GM19025 (cell line): ENCODE data around the gene KCNAB1.

Experiments
- ATAC-seq: cut with Tn5 transposase; IDR thresholded peaks from one replicate; pipeline ENCODE4 v1.9.1; 2021; ENCODE audit warnings: mild to moderate bottlenecking, low read depth, moderate library complexity; ENCODE audit not compliant: unreplicated experiment

The KCNAB1 gene

GRCh38 chr3:156513619-156514018, 393.2 kb downstream of the KCNAB1 start:
- no peak for ATAC-seq

GRCh38 chr3:156516284-156516683, 395.9 kb downstream of the KCNAB1 start:
- ATAC-seq = no peak

DNA sequence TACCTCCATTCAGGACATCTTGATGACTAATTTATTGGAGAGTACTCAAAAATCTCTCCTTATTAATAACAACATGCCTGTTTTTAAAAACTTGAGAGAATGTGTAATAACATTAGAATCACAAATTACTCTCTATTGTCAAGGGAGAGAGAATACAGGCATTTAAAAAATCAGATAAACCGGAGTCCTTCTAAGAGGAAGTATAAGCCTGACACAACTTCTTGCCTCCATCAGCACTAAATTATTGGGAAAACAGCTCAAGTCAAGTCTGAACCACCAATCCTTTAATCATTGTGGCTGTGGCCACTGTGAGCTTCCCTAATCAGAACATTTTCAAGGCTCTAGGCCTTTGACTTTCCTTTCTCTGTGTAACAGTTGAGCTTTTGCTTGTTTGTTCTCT, 396.6 kb downstream of the KCNAB1 start:
- ATAC-seq = no peak

- no peak for ATAC-seq
Observed at GRCh38 chr3:156518726-156519125, 398.3 kb downstream of the KCNAB1 start.

DNA sequence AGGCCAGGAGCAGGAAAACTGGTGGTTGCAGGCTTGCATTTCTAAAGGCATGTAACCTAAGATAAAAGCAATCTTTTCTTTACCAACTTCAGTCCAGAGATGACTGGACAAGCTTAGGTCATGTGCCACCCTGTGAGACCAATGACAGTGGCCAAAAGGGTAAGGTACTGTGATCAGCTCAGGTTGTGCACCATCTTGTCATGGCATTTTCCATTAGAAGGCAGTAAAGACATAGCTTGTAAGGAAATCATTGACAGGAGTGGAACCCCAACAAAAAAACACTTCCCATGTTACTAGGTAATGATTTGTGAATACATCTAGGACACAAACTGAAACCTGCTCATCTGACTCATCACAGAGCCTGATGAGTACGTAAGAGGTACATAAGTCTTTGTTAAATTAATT, 399.4 kb downstream of the KCNAB1 start:
- peak; percentile 72 for ATAC-seq

GRCh38 chr3:156522673-156523072, 402.3 kb downstream of the KCNAB1 start:
- no peak for ATAC-seq

DNA sequence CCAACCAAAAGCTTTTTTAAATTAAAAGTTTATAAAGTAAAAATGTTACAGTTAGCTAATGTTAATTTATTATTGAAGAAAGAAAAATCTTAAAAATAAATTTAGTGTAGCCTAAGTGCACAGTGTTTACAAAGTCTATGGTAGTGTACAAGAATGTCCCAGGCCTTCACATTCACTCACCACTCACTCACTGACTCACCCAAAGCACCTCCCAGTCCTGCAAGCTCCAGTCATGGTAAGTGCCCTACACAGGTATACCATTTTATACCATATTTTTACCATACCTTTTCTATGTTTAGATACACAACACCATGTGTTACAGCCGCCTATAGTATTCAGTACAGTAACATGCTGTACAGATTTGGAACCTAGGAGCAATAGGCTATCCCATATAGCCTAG, 405.4 kb downstream of the KCNAB1 start:
- no peak for ATAC-seq

DNA sequence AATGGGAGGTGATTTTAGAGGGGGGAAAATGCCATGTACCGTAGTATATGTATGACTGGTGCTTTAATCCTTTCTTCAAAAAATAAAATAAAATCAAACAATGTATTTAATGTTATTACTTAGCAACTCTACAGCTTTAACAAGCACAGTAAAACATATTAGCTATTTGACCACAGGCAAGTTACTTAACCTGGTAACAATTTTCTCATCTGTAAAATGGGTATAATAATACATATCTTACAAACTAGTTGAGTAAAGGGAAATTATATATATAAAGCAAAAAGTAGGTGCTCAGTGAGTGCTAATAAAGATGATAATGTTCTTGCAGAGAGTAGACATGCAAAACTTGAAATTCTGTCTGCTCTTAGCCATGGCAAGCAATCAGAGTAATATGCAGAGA, 406.7 kb downstream of the KCNAB1 start:
- ATAC-seq = no peak

- no peak for ATAC-seq
Observed at GRCh38 chr3:156530980-156531379, 410.6 kb downstream of the KCNAB1 start.

DNA sequence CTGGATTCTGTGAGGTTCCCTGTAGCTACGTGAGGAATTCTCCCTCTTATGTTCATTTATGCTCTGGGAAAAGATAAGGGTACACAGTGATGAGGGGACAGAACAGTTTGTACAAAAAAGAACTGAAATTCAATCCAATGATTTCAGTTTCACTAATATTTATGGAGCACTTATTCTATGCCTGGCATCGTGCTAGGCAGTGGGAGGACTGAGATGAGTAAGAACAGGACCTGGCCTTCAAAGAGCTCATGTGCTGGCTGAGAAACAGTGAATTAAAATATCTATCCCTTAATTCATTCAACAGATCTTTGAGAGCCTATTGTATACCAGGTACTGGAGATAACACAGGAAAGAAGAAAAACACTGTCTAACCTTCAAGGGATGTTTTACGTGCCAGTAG, 412.4 kb downstream of the KCNAB1 start:
- no peak for ATAC-seq

DNA sequence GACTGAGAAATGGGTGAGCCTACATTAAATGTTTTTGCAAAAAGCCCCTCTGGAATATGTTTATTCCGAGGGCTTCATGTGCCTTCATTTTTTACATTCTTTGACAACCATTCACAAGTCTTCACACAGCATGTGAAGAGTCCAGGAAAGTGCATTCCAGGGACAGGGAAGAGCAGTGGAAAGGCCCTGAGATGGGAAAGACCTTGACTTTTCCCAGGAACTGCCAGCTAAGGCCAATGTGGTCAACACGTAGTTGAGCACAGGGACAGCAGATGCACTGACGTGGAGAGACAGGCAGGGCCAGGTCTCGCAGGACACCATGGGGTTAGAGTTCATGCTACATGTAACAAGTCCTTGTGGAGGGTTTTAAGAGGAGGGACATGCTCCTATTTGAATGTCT, 412.8 kb downstream of the KCNAB1 start:
- ATAC-seq = no peak

DNA sequence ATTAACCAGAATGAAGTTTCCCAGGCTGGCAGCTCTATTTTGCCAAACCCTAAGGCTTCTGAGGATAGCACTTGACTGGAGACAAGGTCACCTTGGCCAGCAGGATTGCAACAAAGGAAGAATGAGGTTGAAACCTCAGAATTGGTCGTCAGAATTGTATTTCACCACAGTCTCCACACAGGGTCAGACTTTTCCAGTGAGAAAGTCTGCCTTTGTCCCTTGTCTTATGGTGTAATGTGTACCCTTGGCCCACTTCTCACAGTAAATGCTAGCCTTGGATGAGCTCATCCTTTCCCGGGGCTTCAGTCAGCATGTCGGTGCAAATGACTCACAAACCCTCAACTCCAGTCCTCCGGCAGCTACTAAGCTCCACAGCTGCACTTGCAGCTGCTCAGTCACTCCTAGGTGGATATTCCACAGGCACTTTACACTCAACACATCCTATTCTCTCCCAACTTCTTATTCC, 414.8 kb downstream of the KCNAB1 start:
- ATAC-seq = no peak

GRCh38 chr3:156535798-156536197, 415.4 kb downstream of the KCNAB1 start:
- ATAC-seq = no peak

DNA sequence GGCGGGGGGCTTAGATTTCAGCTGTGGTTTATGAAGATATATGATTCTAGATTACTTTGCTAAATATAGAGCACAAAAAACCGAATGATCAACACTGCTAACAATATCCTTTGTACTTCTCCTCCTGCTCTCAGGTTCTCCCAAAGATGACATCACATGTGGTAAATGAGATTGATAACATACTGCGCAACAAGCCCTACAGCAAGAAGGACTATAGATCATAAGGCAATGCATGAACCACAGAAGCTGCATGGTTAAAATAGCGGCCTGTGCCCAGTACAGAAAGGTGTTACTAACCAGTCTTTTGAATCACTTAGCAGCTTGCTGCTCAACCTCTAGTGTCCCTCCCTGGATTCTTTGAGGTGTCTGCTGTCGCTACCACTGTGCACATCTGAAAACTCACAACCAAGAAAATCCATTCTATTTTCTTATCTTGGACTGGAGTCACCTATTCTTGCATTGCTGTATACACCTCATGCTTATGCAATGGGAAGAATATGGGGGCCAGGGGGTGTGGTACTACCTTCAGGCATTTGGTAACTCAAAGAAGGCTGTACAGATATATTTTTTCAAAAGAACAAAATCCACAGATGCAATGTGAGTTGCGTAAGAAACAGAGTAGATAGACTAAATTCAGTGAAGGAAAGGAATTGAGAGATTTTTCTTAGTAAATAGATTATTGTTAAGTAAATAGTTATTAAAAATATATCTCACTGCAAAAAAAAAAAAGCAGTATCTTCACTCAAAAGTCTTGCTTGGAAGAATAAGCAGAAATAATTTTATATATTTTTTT, 416.3 kb downstream of the KCNAB1 start:
- ATAC-seq = no peak

GRCh38 chr3:156539051-156539450, 418.7 kb downstream of the KCNAB1 start:
- ATAC-seq = no peak

- no peak for ATAC-seq
Observed at GRCh38 chr3:156539802-156540201, 419.4 kb downstream of the KCNAB1 start.

DNA sequence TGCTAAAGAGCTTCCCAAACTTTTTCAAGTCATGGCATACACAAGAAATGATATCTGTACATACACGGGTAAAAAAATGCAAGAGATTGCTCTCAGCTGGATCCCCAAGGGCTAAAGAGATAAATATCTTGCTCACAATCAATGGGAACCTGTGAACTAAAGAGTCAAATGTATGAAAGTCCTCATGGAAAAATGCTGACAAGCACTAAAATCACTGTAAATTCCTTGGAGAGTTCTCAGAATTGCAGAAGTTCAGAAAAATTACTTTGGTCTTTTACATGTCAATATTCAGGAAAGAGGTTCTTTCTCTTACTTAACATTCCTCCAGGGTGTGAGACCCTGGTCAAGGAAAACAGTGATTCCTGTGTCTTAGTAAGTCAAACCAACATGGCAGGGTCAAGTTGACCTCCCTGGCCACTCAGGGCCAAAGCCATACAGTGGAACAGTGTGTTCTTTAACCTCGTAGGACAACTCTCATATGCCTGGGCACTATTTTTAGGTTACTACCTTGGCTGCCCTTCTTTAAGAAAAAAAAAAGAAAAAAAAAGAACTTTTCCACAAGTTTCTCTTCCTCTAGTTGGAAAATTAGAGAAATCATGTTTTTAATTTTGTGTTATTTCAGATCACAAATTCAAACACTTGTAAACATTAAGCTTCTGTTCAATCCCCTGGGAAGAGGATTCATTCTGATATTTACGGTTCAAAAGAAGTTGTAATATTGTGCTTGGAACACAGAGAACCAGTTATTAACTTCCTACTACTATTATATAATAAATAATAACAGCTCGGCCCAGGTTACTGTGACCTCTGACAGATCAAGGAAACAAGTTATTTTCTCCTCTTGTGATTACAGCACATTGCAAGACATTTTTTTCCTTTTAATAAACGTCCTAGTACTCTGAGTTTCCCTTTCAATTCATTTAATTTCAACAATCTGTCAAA, 422.0 kb downstream of the KCNAB1 start:
- no peak for ATAC-seq

- ATAC-seq = no peak
Observed at GRCh38 chr3:156543043-156543555, 422.7 kb downstream of the KCNAB1 start.

GRCh38 chr3:156547637-156548036, 427.3 kb downstream of the KCNAB1 start:
- no peak for ATAC-seq

DNA sequence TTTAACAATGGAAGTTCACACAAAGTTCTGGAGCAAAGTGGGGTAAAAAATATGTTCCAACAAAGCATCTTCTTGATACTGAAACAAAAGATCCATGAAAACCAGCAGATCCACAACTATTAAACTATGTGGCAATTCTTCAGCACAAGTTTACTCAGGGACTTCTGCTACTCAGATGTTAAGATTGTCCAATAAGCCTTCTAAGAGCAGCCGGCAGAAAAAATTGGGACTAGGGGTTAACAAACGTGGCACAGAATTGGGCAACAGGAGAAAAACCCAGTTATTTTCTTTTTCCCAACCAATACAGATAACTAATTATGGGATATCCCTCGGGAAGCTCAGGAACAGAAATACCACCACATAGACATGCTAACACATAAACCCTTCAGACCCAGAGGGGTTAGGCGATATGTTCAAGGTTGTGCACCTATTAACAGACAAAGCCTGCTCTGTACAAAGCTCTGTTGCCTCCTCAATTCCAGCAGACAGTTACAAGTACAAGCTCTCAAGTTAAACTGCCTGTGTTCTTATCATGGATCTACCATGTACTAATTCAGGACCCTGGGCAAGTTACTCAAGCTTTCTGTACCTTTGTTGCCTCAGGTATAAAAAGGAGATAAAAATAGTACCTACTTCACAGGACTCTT, 427.8 kb downstream of the KCNAB1 start:
- ATAC-seq = no peak

GRCh38 chr3:156548902-156549301, 428.5 kb downstream of the KCNAB1 start:
- ATAC-seq = no peak
